ENCODE data around the gene MYL3. TPM values are rescaled to one million over a fixed set of nuclear protein-coding genes. Genes with fewer than 3 reads are reported as not detected.
A peak's percentile ranks its signal among the peaks of the same experiment; 100 is the strongest.

MYL3 gene
- total and polyA plus RNA-seq, 9 donors, result 0.63 to 10.8 (median 4.2) TPM

GRCh38 chr3:46845860-46846623 is 17.2 kb downstream of the MYL3 start:
- 1% methylated on average over 32 to 53 of the region's 53 CpGs for WGBS, 3 donors
- Histone ChIP-seq H3K36me3 (no peaks in the 10 kb centered on the region), H3K27ac (peak overlapping the region in 1 of 2 donors; percentile 57), H3K4me1 (ENCODE audit: insufficient read depth) (peaks cover 12% of the 10 kb centered on the region), H3K27me3 (no peaks in the 10 kb centered on the region), H3K9me3 (no peaks in the 10 kb centered on the region), H3K4me3 (peak overlapping the region; percentile 52)
- TF ChIP-seq EP300 (IDR thresholded peaks at IDR 0.05) (no peak), POLR2A (IDR thresholded peaks at IDR 0.05) (peak; percentile 18)
- TF ChIP-seq, protein P1, sequence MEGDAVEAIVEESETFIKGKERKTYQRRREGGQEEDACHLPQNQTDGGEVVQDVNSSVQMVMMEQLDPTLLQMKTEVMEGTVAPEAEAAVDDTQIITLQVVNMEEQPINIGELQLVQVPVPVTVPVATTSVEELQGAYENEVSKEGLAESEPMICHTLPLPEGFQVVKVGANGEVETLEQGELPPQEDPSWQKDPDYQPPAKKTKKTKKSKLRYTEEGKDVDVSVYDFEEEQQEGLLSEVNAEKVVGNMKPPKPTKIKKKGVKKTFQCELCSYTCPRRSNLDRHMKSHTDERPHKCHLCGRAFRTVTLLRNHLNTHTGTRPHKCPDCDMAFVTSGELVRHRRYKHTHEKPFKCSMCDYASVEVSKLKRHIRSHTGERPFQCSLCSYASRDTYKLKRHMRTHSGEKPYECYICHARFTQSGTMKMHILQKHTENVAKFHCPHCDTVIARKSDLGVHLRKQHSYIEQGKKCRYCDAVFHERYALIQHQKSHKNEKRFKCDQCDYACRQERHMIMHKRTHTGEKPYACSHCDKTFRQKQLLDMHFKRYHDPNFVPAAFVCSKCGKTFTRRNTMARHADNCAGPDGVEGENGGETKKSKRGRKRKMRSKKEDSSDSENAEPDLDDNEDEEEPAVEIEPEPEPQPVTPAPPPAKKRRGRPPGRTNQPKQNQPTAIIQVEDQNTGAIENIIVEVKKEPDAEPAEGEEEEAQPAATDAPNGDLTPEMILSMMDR (IDR thresholded peaks at IDR 0.05), result peak; percentile 51 to 75 (median 61)
- peak; percentile 77 to 87 (median 86) for DNase-seq
- intact Hi-C loops (cut with DNase I), result loop anchor here in 2 of 4 donors (5.0 kb wide), 1 partner anchor 46 kb away; no protein-coding TSS in a partner anchor

- Histone ChIP-seq H3K27me3 (no peaks in the 10 kb centered on the region), H3K36me3 (no peaks in the 10 kb centered on the region), H3K4me1 (ENCODE audit: insufficient read depth) (peaks cover 12% of the 10 kb centered on the region), H3K4me3 (peak overlapping the region; percentile 52), H3K27ac (peak overlapping the region in 1 of 2 donors; percentile 57), H3K9me3 (no peaks in the 10 kb centered on the region)
- 0 to 3% (median 1%) methylated on average over 22 to 23 of the region's 23 CpGs for WGBS, 3 donors
- intact Hi-C loops (cut with DNase I), result loop anchor here in 2 of 4 donors (5.0 kb wide), 1 partner anchor 47 kb away; no protein-coding TSS in a partner anchor
- TF ChIP-seq EP300 (IDR thresholded peaks at IDR 0.05) (no peak), POLR2A (IDR thresholded peaks at IDR 0.05) (no peak)
- TF ChIP-seq, protein P1 (IDR thresholded peaks at IDR 0.05), result no peak
- peak; percentile 74 to 86 (median 82) for DNase-seq
Measured at GRCh38 chr3:46845397-46845859, 17.8 kb downstream of the MYL3 start.

- peaks cover 12% of the 10 kb centered on the region for H3K4me1 ChIP-seq (ENCODE audit: insufficient read depth)
- H3K27me3 ChIP-seq, result no peaks in the 10 kb centered on the region
- H3K27ac ChIP-seq, result peak overlapping the region in 1 of 2 donors; percentile 57
- TF ChIP-seq EP300 (IDR thresholded peaks at IDR 0.05) (no peak), POLR2A (IDR thresholded peaks at IDR 0.05) (no peak)
- TF ChIP-seq, protein P1 (IDR thresholded peaks at IDR 0.05), result no peak
- H3K36me3 ChIP-seq, result no peaks in the 10 kb centered on the region
- no peaks in the 10 kb centered on the region for H3K9me3 ChIP-seq
- H3K4me3 ChIP-seq, result peak overlapping the region; percentile 52
- intact Hi-C loops (cut with DNase I), result loop anchor here in 2 of 4 donors (5.0 kb wide), 1 partner anchor 47 kb away; no protein-coding TSS in a partner anchor
- 17 to 24% (median 21%) methylated on average over 11 of the region's 11 CpGs for WGBS, 3 donors
- no peak for DNase-seq
Measured at GRCh38 chr3:46844881-46845312, 18.3 kb downstream of the MYL3 start.

DNA sequence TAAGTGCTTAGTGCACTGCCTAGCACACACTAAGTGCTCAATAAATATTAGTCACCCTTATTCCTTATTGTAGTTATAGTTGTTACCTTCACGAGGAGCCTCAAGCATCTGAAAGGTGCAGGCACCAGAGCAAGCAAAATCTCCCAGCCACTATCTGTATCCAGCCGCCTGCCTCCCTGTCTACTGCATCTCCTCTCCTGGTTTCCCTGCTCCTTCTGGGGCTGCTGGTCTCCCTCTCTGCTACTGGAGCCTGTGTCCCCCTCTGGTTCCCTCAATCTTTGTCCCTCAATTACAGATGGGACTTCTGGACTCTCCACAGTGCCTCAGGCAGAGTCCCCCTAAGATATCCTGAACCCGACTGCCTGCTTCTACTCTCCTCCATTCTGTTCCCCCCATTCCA is 18.8 kb downstream of the MYL3 start:
- no peaks in the 10 kb centered on the region for H3K9me3 ChIP-seq
- 61 to 73% (median 68%) methylated on average over 3 of the region's 3 CpGs for WGBS, 3 donors
- DNase-seq, result no peak
- no peaks in the 10 kb centered on the region for H3K36me3 ChIP-seq
- no peaks in the 10 kb centered on the region for H3K27me3 ChIP-seq
- no peak overlapping the region for H3K4me3 ChIP-seq
- H3K27ac ChIP-seq, result no peak overlapping the region
- intact Hi-C loops (cut with DNase I), result no loop called here
- peaks cover 12% of the 10 kb centered on the region for H3K4me1 ChIP-seq (ENCODE audit: insufficient read depth)
- TF ChIP-seq, protein P1 (IDR thresholded peaks at IDR 0.05), result no peak
- TF ChIP-seq EP300 (IDR thresholded peaks at IDR 0.05), result no peak
- no peak for TF ChIP-seq POLR2A (IDR thresholded peaks at IDR 0.05)
